Stimulated activated CD8-positive, alpha-beta memory T cell treated with anti-CD3 and anti-CD28 coated beads, Interleukin-7, amount 100 ng/mL, for 24 hours (primary cell): ENCODE results near the gene FOXP2.
"Not testable (repeated sequence)": the region's sequence is repeated elsewhere in the genome, so short reads cannot be mapped to it uniquely, and the experiment has no call there.

Source experiments
- DNase-seq: peaks from one replicate; pipeline ENCODE4 v3.0.0-alpha.2; 2020; ENCODE audit warnings: low read depth

FOXP2 gene

GRCh38 chr7:114504586-114504985, 90.0 kb downstream of the FOXP2 start:
- no peak for DNase-seq

- DNase-seq: no peak
Measured at GRCh38 chr7:114507381-114507780, 92.8 kb downstream of the FOXP2 start.

GRCh38 chr7:114508086-114508485, 93.5 kb downstream of the FOXP2 start:
- DNase-seq: no peak

GRCh38 chr7:114510824-114511223, 96.2 kb downstream of the FOXP2 start:
- DNase-seq: not testable (repeated sequence)

GRCh38 chr7:114519240-114519639, 104.6 kb downstream of the FOXP2 start:
- no peak for DNase-seq

GRCh38 chr7:114522081-114522480, 107.5 kb downstream of the FOXP2 start:
- no peak for DNase-seq

- no peak for DNase-seq
Measured at GRCh38 chr7:114527589-114527988, 113.0 kb downstream of the FOXP2 start.

GRCh38 chr7:114530057-114530611, 115.5 kb downstream of the FOXP2 start:
- no peak for DNase-seq

- no peak for DNase-seq
Measured at GRCh38 chr7:114531326-114531725, 116.7 kb downstream of the FOXP2 start.

- DNase-seq: no peak
Measured at GRCh38 chr7:114533131-114533530, 118.5 kb downstream of the FOXP2 start.

GRCh38 chr7:114534953-114535352, 120.3 kb downstream of the FOXP2 start:
- no peak for DNase-seq

GRCh38 chr7:114539575-114539974, 125.0 kb downstream of the FOXP2 start:
- DNase-seq: no peak

GRCh38 chr7:114540291-114540690, 125.7 kb downstream of the FOXP2 start:
- DNase-seq: no peak

GRCh38 chr7:114547346-114547745, 132.7 kb downstream of the FOXP2 start:
- not testable (repeated sequence) for DNase-seq

GRCh38 chr7:114548081-114548980, 133.7 kb downstream of the FOXP2 start:
- DNase-seq: no peak

- no peak for DNase-seq
Measured at GRCh38 chr7:114554781-114555537, 140.3 kb downstream of the FOXP2 start.

- DNase-seq: no peak
Measured at GRCh38 chr7:114567416-114567815, 152.8 kb downstream of the FOXP2 start.

- no peak for DNase-seq
Measured at GRCh38 chr7:114569220-114569619, 154.6 kb downstream of the FOXP2 start.

GRCh38 chr7:114574384-114574783, 159.8 kb downstream of the FOXP2 start:
- DNase-seq: no peak

- no peak for DNase-seq
Measured at GRCh38 chr7:114575098-114575497, 160.5 kb downstream of the FOXP2 start.

- not testable (repeated sequence) for DNase-seq
Measured at GRCh38 chr7:114580963-114581362, 166.3 kb downstream of the FOXP2 start.

- DNase-seq: no peak
Measured at GRCh38 chr7:114588506-114588905, 173.9 kb downstream of the FOXP2 start.

GRCh38 chr7:114589436-114589835, 174.8 kb downstream of the FOXP2 start:
- DNase-seq: no peak
